Measurements from ENCODE around the gene RBBP7. TPM values are rescaled to one million over a fixed set of nuclear protein-coding genes. Genes with fewer than 3 reads are reported as not detected.
A peak's percentile ranks its signal among the peaks of the same experiment; 100 is the strongest.

Gene RBBP7
- 10 to 100 TPM; 71.2 to 92.4 TPM for total RNA-seq

DNA sequence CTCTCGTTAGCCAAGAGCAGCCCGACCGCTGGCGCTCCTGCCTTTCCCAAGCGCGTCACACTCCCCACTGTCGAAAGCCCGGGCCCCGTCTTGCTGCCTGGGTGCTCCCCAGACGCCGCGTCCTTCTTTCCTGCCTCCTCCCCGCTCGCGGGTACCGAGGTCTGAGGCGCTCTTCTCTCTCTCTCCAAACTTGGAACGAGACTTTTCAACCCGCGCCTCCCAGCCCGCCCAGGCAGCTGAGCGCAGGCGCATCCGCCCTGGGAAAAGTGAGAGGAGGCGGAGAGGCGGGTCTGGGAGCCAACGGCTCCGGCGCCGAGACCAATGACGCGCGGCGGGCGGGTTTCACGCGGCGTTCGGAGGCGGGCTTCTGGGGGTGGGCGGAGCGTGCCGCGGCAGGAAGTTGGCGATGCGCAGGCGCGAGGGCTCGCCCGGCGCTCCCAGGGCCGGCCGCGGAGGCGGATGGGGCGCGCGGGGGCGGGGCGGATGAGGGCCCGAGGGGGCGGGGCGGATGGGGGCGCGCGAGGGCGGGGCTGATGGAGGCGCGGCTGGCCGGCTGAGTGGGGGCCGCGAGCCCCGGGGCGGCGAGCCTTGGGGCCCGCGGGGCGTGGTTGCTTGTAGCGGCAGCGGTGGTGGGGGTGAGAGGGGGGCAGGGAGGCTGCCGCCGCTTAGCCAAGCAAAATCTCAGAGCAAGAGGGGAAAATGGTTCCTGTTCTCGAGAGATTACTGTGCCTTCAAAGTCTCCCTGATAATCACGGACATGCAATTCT lies at the start of gene RBBP7:
RBBP7 (minus strand) TSS at position 268 of the 767 bp plus-strand sequence. CDS start 309 bp downstream, outside the sequence.
- peaks cover 0 to 7% of the 10 kb centered on the region in 2 donors for H3K4me1 ChIP-seq (ENCODE audit: control insufficient read depth in 1 of 2, low read depth in 2 of 2)
- TF ChIP-seq, protein P1, sequence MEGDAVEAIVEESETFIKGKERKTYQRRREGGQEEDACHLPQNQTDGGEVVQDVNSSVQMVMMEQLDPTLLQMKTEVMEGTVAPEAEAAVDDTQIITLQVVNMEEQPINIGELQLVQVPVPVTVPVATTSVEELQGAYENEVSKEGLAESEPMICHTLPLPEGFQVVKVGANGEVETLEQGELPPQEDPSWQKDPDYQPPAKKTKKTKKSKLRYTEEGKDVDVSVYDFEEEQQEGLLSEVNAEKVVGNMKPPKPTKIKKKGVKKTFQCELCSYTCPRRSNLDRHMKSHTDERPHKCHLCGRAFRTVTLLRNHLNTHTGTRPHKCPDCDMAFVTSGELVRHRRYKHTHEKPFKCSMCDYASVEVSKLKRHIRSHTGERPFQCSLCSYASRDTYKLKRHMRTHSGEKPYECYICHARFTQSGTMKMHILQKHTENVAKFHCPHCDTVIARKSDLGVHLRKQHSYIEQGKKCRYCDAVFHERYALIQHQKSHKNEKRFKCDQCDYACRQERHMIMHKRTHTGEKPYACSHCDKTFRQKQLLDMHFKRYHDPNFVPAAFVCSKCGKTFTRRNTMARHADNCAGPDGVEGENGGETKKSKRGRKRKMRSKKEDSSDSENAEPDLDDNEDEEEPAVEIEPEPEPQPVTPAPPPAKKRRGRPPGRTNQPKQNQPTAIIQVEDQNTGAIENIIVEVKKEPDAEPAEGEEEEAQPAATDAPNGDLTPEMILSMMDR (IDR thresholded peaks at IDR 0.05) = no peak
- DNase-seq (ENCODE audit: low spot score) (peak; percentile 42), ATAC-seq (ENCODE audit: insufficient number of reproducible peaks, low FRiP score, low read depth) (peak; percentile 77)
- H3K4me3 ChIP-seq = peak within 1 kb of the TSS; percentile 78
- no peaks in the 10 kb centered on the region for H3K9me3 ChIP-seq
- H3K27me3 ChIP-seq (replicated peaks; ENCODE audit: insufficient read depth) = no peaks in the 10 kb centered on the region
- H3K27ac ChIP-seq = peak within 1 kb of the TSS; percentile 87 to 89
- no peaks in the 10 kb centered on the region for H3K36me3 ChIP-seq

DNA sequence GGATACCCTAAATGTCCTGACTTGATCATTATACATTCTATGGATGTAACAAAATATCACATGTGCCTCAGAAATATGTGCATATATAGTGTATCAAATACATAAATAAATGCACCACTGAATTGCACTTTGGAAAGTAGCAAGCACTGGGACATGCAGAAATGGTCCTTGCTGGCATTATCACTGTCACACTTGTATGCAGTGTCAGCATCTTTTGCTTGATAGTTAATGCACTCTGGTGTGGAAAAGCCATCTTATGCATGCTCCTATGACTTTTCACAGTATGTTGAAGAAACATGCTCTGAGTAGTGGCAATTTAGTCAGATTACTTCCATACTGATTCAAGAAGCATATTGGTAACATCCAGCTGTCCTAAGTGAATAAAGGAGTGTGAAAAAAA lies 48.8 kb upstream of the RBBP7 start:
- TF ChIP-seq, protein P1 (IDR thresholded peaks at IDR 0.05) = no peak
- no peaks in the 10 kb centered on the region for H3K36me3 ChIP-seq
- no peaks in the 10 kb centered on the region for H3K4me1 ChIP-seq (ENCODE audit: control insufficient read depth in 1 of 2, low read depth in 2 of 2)
- H3K9me3 ChIP-seq = no peaks in the 10 kb centered on the region
- DNase-seq (ENCODE audit: low spot score) (no peak), ATAC-seq (ENCODE audit: insufficient number of reproducible peaks, low FRiP score, low read depth) (no peak)
- H3K4me3 ChIP-seq = no peak overlapping the region
- H3K27me3 ChIP-seq (replicated peaks; ENCODE audit: insufficient read depth) = no peaks in the 10 kb centered on the region
- no peak overlapping the region for H3K27ac ChIP-seq

DNA sequence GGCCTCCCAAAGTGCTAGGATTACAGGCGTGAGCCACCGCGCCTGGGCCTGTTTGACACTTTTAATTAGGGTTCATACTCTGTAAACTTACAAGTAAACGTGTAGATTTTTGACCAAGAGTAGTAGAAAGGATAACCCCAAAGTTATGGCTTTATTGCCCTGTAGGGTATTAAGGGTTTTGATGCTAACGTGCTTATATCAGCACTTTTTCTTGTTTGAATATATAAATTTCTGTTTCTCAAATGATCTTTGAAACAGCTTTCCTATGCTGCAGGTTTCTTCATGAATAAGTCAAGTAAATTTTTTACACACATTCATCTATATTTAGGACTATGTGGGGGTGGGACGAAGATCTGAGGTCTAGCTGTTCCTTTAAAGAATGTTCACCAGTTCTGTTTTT lies 47.0 kb upstream of the RBBP7 start:
- no peak for DNase-seq (ENCODE audit: low spot score)
- TF ChIP-seq, protein P1 (IDR thresholded peaks at IDR 0.05) = no peak
- Histone ChIP-seq H3K9me3 (no peaks in the 10 kb centered on the region), H3K27me3 (replicated peaks; ENCODE audit: insufficient read depth) (no peaks in the 10 kb centered on the region), H3K4me3 (no peak overlapping the region), H3K4me1 (ENCODE audit: control insufficient read depth in 1 of 2, low read depth in 2 of 2) (no peaks in the 10 kb centered on the region), H3K36me3 (no peaks in the 10 kb centered on the region), H3K27ac (no peak overlapping the region)
- no peak for ATAC-seq (ENCODE audit: insufficient number of reproducible peaks, low FRiP score, low read depth)

DNA sequence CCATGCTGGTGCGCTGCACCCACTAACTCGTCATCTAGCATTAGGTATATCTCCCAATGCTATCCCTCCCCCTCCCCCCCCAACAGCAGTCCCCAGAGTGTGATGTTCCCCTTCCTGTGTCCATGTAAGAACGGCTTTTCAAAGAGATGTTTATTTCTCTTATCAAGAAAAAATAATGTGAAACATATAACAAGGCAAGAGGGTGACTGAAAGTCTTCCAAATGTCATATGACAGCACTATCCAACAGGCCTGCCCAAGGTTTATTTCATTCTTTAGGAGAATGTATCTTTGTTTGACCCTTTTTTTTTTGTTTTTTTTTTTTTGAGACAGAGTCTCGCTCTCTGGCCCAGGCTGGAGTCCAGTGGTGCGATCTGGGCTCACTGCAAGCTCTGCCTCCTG lies 46.4 kb upstream of the RBBP7 start:
- Histone ChIP-seq H3K9me3 (no peaks in the 10 kb centered on the region), H3K27me3 (replicated peaks; ENCODE audit: insufficient read depth) (no peaks in the 10 kb centered on the region), H3K27ac (no peak overlapping the region), H3K4me1 (ENCODE audit: control insufficient read depth in 1 of 2, low read depth in 2 of 2) (no peaks in the 10 kb centered on the region), H3K36me3 (no peaks in the 10 kb centered on the region), H3K4me3 (no peak overlapping the region)
- DNase-seq (ENCODE audit: low spot score) = no peak
- TF ChIP-seq, protein P1 (IDR thresholded peaks at IDR 0.05) = no peak
- no peak for ATAC-seq (ENCODE audit: insufficient number of reproducible peaks, low FRiP score, low read depth)

DNA sequence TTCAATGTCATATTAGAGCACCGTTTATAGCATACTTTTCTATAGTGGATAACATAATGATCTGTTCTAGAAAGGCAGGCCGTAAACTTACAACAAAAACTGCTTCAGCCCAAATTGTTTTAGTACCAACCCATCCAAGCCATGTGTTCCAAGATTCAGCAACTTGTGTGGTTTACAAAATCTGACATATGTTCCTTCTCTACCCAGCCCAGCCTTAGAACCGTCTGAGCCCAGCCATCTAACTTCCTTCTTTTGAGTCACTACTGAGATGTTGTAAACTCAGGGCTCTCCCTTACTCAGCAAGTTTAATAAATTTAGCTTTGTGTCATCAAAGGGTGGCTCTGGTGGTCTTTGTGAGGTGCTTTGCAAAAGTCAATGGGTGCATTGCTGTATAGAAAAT lies 43.9 kb upstream of the RBBP7 start:
- Histone ChIP-seq H3K27me3 (replicated peaks; ENCODE audit: insufficient read depth) (no peaks in the 10 kb centered on the region), H3K9me3 (no peaks in the 10 kb centered on the region), H3K36me3 (no peaks in the 10 kb centered on the region), H3K27ac (no peak overlapping the region), H3K4me3 (no peak overlapping the region), H3K4me1 (ENCODE audit: control insufficient read depth in 1 of 2, low read depth in 2 of 2) (no peaks in the 10 kb centered on the region)
- no peak for DNase-seq (ENCODE audit: low spot score)
- ATAC-seq (ENCODE audit: insufficient number of reproducible peaks, low FRiP score, low read depth) = no peak
- TF ChIP-seq, protein P1 (IDR thresholded peaks at IDR 0.05) = no peak
